Measurements from ENCODE around the gene PDXDC1.
"Not testable (repeated sequence)": the region's sequence is repeated elsewhere in the genome, so short reads cannot be mapped to it uniquely, and the experiment has no call there.

DNA sequence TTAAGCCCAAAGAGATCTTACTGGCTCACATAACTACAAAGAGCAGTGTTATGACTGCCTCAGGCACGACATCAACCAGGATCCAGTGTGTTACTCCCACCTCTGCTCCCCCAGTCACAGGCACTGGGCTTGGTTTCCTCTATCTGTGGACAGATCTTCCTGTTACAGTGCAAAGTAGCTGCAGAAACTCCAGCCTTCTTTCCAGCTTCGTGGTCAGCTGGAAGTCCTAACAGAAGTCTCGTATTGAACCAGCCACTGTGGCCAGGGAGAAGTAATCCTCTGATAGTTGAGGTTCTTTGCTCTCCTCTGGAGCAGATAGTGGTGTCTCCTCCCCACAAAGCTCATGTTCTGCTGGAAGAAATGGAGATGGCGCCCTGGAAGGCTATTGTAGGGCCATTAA lies 41.5 kb downstream of the PDXDC1 start:
- TF ChIP-seq, protein P1, sequence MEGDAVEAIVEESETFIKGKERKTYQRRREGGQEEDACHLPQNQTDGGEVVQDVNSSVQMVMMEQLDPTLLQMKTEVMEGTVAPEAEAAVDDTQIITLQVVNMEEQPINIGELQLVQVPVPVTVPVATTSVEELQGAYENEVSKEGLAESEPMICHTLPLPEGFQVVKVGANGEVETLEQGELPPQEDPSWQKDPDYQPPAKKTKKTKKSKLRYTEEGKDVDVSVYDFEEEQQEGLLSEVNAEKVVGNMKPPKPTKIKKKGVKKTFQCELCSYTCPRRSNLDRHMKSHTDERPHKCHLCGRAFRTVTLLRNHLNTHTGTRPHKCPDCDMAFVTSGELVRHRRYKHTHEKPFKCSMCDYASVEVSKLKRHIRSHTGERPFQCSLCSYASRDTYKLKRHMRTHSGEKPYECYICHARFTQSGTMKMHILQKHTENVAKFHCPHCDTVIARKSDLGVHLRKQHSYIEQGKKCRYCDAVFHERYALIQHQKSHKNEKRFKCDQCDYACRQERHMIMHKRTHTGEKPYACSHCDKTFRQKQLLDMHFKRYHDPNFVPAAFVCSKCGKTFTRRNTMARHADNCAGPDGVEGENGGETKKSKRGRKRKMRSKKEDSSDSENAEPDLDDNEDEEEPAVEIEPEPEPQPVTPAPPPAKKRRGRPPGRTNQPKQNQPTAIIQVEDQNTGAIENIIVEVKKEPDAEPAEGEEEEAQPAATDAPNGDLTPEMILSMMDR (IDR thresholded peaks at IDR 0.05): not testable (repeated sequence)
- TF ChIP-seq EZH2, EZH2phosphoT487 (IDR thresholded peaks at IDR 0.05): not testable (repeated sequence)

Data from neural progenitor cell (in vitro differentiated cells).